K562 (cell line): ENCODE data around the gene PLEKHO1. TPM values are rescaled to one million over a fixed set of nuclear protein-coding genes. Genes with fewer than 3 reads are reported as not detected.

Source experiments
- ATAC-seq: fragments of 200-7000 bp; cut with Tn5 transposase; 3 replicates; pipeline ENCODE4 v1.9.1; 2020; ENCODE audit warnings: moderate library complexity
- BruUV-seq: library from RNA; stranded (reverse); fragments of 400-500 nt; replicated peaks from 2 replicates; lab custom pipeline; 2021; lab: Mats Ljungman, UMichigan
- CTCF ChIA-PET: fragments of 300-600 bp; formaldehyde crosslinking; extraction: SDS; loops from one replicate; lab custom pipeline; 2021; ENCODE audit warnings: low intra/inter-chr PET ratio; lab: Yijun Ruan, JAX
- POLR2A ChIA-PET: fragments of 300-600, 350-650 bp; sonication (Branson Sonifier 250); formaldehyde crosslinking; extraction: SDS; loops from one replicate; lab custom pipeline; 2021; ENCODE audit warnings: antibody characterized with exemption, inconsistent platforms; lab: Yijun Ruan, JAX
- DNase-seq, 4 experiments: peaks; one replicate each; pipeline versions ENCODE4 v3.0.0 to v3.0.0-alpha.2; 2011 to 2018; ENCODE audit warnings: low spot score in 3 of 4, mixed read lengths in 3 of 4; ENCODE audit errors: extremely low read depth in 1 of 4
- FAIRE-seq: peaks from 2 replicates; lab custom pipeline; 2011; peaks lifted over from hg19 to GRCh38; lab: Jason Lieb, UNC
- H2AFZ ChIP-seq: 2 replicates; pipeline ENCODE4 v1.6.0; 2011; ENCODE audit warnings: low read depth, low read length, control low read depth, inconsistent platforms
- H3K27ac ChIP-seq: fragments of 200-600 bp; 3 replicates; pipeline ENCODE4 v1.8.0; 2011; ENCODE audit warnings: low read depth, mild to moderate bottlenecking, control low read depth, inconsistent platforms, low read length, moderate library complexity, mixed read lengths; ENCODE audit errors: extremely low read depth
- H3K27me3 ChIP-seq, 2 experiments: fragments of 300-600 bp in 1 of 2; 2 replicates in 1 of 2; 3 replicates in 1 of 2; pipeline versions ENCODE4 v1.6.0 to v1.8.0; 2011; ENCODE audit warnings: inconsistent platforms in 2 of 2, low read length in 2 of 2, mild to moderate bottlenecking in 1 of 2, mixed read lengths in 1 of 2, moderate library complexity in 1 of 2; ENCODE audit not compliant: control insufficient read depth in 2 of 2, insufficient read depth in 2 of 2
- H3K36me3 ChIP-seq: fragments of 300-600 bp; 3 replicates; pipeline ENCODE4 v1.8.0; 2011; ENCODE audit warnings: mild to moderate bottlenecking, low read length, inconsistent platforms; ENCODE audit not compliant: control insufficient read depth, insufficient read depth
- H3K4me1 ChIP-seq, 2 experiments: fragments of 200-600 bp in 1 of 2; replicated peaks in 1 of 2; 2 replicates in 1 of 2; 3 replicates in 1 of 2; pipeline versions ENCODE4 v1.5.1 to v1.8.0; 2011; ENCODE audit warnings: inconsistent platforms in 2 of 2, low read length in 2 of 2, mild to moderate bottlenecking in 1 of 2, mixed read lengths in 1 of 2, moderate library complexity in 1 of 2; ENCODE audit not compliant: control insufficient read depth in 2 of 2, insufficient read depth in 2 of 2
- H3K4me2 ChIP-seq: 2 replicates; pipeline ENCODE4 v1.6.1; 2011; ENCODE audit warnings: low read length, control low read depth, inconsistent platforms, mixed read lengths; ENCODE audit not compliant: insufficient read depth
- H3K4me3 ChIP-seq: fragments of 200-600 bp; sonication (generic), shearing (Covaris generic); 2 replicates; pipeline ENCODE4 v1.5.1; 2016; ENCODE audit warnings: control low read depth, inconsistent platforms
- H3K79me2 ChIP-seq: fragments of 200-600 bp; 3 replicates; pipeline ENCODE4 v1.8.0; 2011; ENCODE audit warnings: low read length, inconsistent platforms; ENCODE audit not compliant: control insufficient read depth, insufficient read depth
- H3K9ac ChIP-seq, 2 experiments: 2 replicates each; pipeline versions ENCODE4 v1.6.0 to v1.6.1; 2011; ENCODE audit warnings: low read depth in 2 of 2, low read length in 2 of 2, control low read depth in 1 of 2, inconsistent platforms in 1 of 2, mild to moderate bottlenecking in 1 of 2, mixed read lengths in 1 of 2; ENCODE audit not compliant: insufficient read depth in 1 of 2
- H3K9me1 ChIP-seq: one replicate; pipeline ENCODE4 v1.6.0; 2011; ENCODE audit warnings: inconsistent platforms, mild to moderate bottlenecking, low read length, moderate library complexity; ENCODE audit not compliant: control insufficient read depth, insufficient read depth
- H3K9me3 ChIP-seq: replicated peaks from 2 replicates; pipeline ENCODE4 v1.5.1; 2011; ENCODE audit warnings: low read depth, low read length, inconsistent platforms; ENCODE audit not compliant: control insufficient read depth, insufficient read depth
- H4K20me1 ChIP-seq: replicated peaks from 2 replicates; pipeline ENCODE4 v1.6.1; 2011; ENCODE audit warnings: low read length, inconsistent platforms, mixed read lengths; ENCODE audit not compliant: control insufficient read depth, insufficient read depth
- GABPB1 ChIP-seq: sonication (generic); formaldehyde crosslinking; IDR thresholded peaks from 2 replicates; pipeline ENCODE4 v1.8.0; 2022; ENCODE audit warnings: mild to moderate bottlenecking, missing genetic modification reagents
- GATAD2B ChIP-seq: fragments of 450-650 bp; IDR thresholded peaks from 2 replicates; pipeline ENCODE4 v1.6.1; 2017; ENCODE audit warnings: mild to moderate bottlenecking, borderline replicate concordance
- GTF2A2 ChIP-seq: IDR thresholded peaks from 2 replicates; pipeline ENCODE4 v1.6.1; 2016; ENCODE audit warnings: mild to moderate bottlenecking, missing genetic modification characterization, missing compliant biosample characterization
- LCOR ChIP-seq: sonication (generic); formaldehyde crosslinking; IDR thresholded peaks from 2 replicates; pipeline ENCODE4 v1.8.0; 2022; ENCODE audit warnings: mild to moderate bottlenecking, missing genetic modification reagents
- MBD2 ChIP-seq: sonication (generic); IDR thresholded peaks from 2 replicates; pipeline ENCODE4 v1.6.1; 2016; ENCODE audit warnings: low read depth, borderline replicate concordance
- NRF1 ChIP-seq, 2 experiments: fragments of 450-650 bp; IDR thresholded peaks in 1 of 2; conservative IDR thresholded peaks in 1 of 2; 2 replicates each; pipeline ENCODE4 v1.6.1; 2014; ENCODE audit warnings: mild to moderate bottlenecking in 2 of 2
- SIRT6 ChIP-seq: IDR thresholded peaks from one replicate; pipeline ENCODE4 v1.6.1; 2012; ENCODE audit warnings: low read depth, mild to moderate bottlenecking, control low read depth, inconsistent platforms, low read length, moderate library complexity
- SMAD2 ChIP-seq: fragments of 150-350 bp; IDR thresholded peaks from 2 replicates; pipeline ENCODE4 v1.6.1; 2014; ENCODE audit warnings: low read depth, mild to moderate bottlenecking, low read length
- SRSF7 ChIP-seq: fragments of 200-400 bp; formaldehyde crosslinking; optimal IDR thresholded peaks from 2 replicates; pipeline ENCODE3; 2017; ENCODE audit warnings: mild to moderate bottlenecking, low read depth, low read length
- STAT6 ChIP-seq: sonication (generic); formaldehyde crosslinking; IDR thresholded peaks from 2 replicates; pipeline ENCODE4 v1.8.1; 2023; ENCODE audit warnings: mild to moderate bottlenecking, missing genetic modification reagents
- WHSC1 ChIP-seq: IDR thresholded peaks from one replicate; pipeline ENCODE4 v1.6.1; 2012; ENCODE audit warnings: low read length, control low read depth, inconsistent platforms
- ZNF165 ChIP-seq: fragments of 250-450 bp; sonication (Bioruptor Pico); IDR thresholded peaks from 2 replicates; pipeline ENCODE4 v1.4.0; 2020; ENCODE audit warnings: borderline replicate concordance
- ZNF347 ChIP-seq: fragments of 450-650 bp; formaldehyde crosslinking; IDR thresholded peaks from 2 replicates; pipeline ENCODE4 v1.4.0; 2020; ENCODE audit warnings: low read depth, mild to moderate bottlenecking, moderate library complexity
- ZNF586 ChIP-seq: fragments of 450-650 bp; formaldehyde crosslinking; conservative IDR thresholded peaks from 2 replicates; pipeline ENCODE4 v1.4.0; 2020; ENCODE audit warnings: mild to moderate bottlenecking, moderate library complexity
- ZNF778 ChIP-seq: fragments of 450-650 bp; formaldehyde crosslinking; IDR thresholded peaks from 2 replicates; pipeline ENCODE4 v1.4.0; 2020; ENCODE audit warnings: mild to moderate bottlenecking, moderate library complexity
- WGBS: fragments of 100-300 bp; shearing (Covaris generic); methylation state at CpG from one replicate; pipeline ENCODE4 v1.1.6; 2016; ENCODE audit warnings: low coverage, mixed read lengths; ENCODE audit not compliant: insufficient coverage; ENCODE audit errors: missing lambda C conversion rate; 5-methylcytosine and 5-hydroxymethylcytosine counted together
- in situ Hi-C: fragments of 300-500 bp; cut with MboI; formaldehyde crosslinking; loops from 4 replicates; pipeline ENCODE4 v1.15.0; 2018; ENCODE audit warnings: inconsistent platforms, mixed read lengths
- intact Hi-C: fragments of 100-400 bp; cut with micrococcal nuclease; formaldehyde crosslinking; loops from 2 replicates; pipeline ENCODE4 v1.14.2; 2022
- polyA plus RNA-seq, 8 experiments: library from polyadenylated mRNA; depleted of rRNA in 4 of 8; stranded (reverse) in 5 of 8; unstranded in 3 of 8; fragments of >200 nt; fragmentation: Nextera tagmentation in 2 of 8; fragmentation: Illumina TruSeq in 1 of 8; extraction: Ambion mirVana in 2 of 8; extraction: Trizol in 1 of 8; gene quantifications; 2 replicates each; pipeline versions ENCODE4 v1.2.1 to v1.2.3, GENCODE V29; 2011 to 2014; ENCODE audit warnings: inconsistent platforms in 1 of 8, missing spikeins in 1 of 8
- total RNA-seq, 7 experiments: library from RNA; depleted of rRNA in 6 of 7; stranded (reverse); fragments of >200 nt in 6 of 7; fragmentation: Illumina TruSeq in 2 of 7; extraction: Trizol in 2 of 7; gene quantifications; 2 replicates each; pipeline versions ENCODE4 v1.2.1 to v1.2.3, GENCODE V29; 2011 to 2021; ENCODE audit warnings: low replicate concordance in 1 of 7

PLEKHO1 gene
- total and polyA plus RNA-seq, 9 of the 15 experiments (the other 6 are each of a cell fraction or from before 2014, with no cell fraction given) = 0.39 to 16.2 (median 9.6) TPM

GRCh38 chr1:150138044-150138443, 11.7 kb upstream of the PLEKHO1 start:
- H4K20me1 ChIP-seq = no peaks in the 10 kb centered on the region
- FAIRE-seq (no peak), ATAC-seq (no peak), DNase-seq (no peak)
- H3K4me2 ChIP-seq = no peak overlapping the region
- no peaks in the 10 kb centered on the region for H3K36me3 ChIP-seq
- in situ Hi-C loops = no loop called here
- intact Hi-C loops = no loop called here
- no TSS peak for BruUV-seq
- no peaks in the 10 kb centered on the region for H3K27me3 ChIP-seq
- WGBS = 21% methylated on average over 5 of the region's 5 CpGs
- no peak overlapping the region for H3K4me3 ChIP-seq
- H2AFZ ChIP-seq = no peak overlapping the region
- no peaks in the 10 kb centered on the region; a peak in 1 of 5 replicates for H3K4me1 ChIP-seq
- no peak for TF ChIP-seq ZNF778
- peak; percentile 53 to 63; a peak in 3 of 4 replicates for TF ChIP-seq NRF1 (conservative IDR thresholded peaks at IDR 0.05 in 1 of 2, IDR thresholded peaks at IDR 0.05 in 1 of 2)
- H3K79me2 ChIP-seq = no peaks in the 10 kb centered on the region
- no peaks in the 10 kb centered on the region for H3K9me1 ChIP-seq
- no peaks in the 10 kb centered on the region for H3K9me3 ChIP-seq
- CTCF ChIA-PET = interaction anchor here (0.6 kb wide), 1 partner anchor 189 kb away, joined by 3 read pairs; no protein-coding TSS in a partner anchor
- no peak overlapping the region for H3K9ac ChIP-seq
- no peak overlapping the region for H3K27ac ChIP-seq
- POLR2A ChIA-PET = interaction anchor here (0.5 to 2.5 kb wide), 4 partner anchors 9 to 351 kb away, joined by 4 to 11 read pairs (median 5); no protein-coding TSS in a partner anchor

- Histone ChIP-seq H3K9me1 (no peaks in the 10 kb centered on the region), H3K27me3 (no peaks in the 10 kb centered on the region), H3K4me3 (no peak overlapping the region), H2AFZ (no peak overlapping the region), H3K9ac (no peak overlapping the region), H3K36me3 (no peaks in the 10 kb centered on the region), H3K4me1 (peaks cover 0 to 10% of the 10 kb centered on the region in 2 experiments; a peak in 3 of 5 replicates), H3K79me2 (no peaks in the 10 kb centered on the region), H3K4me2 (no peak overlapping the region), H3K9me3 (no peaks in the 10 kb centered on the region), H3K27ac (no peak overlapping the region), H4K20me1 (no peaks in the 10 kb centered on the region)
- BruUV-seq = no TSS peak
- FAIRE-seq (no peak), ATAC-seq (no peak), DNase-seq (no peak)
- intact Hi-C loops (no loop called here), in situ Hi-C loops (no loop called here)
- POLR2A ChIA-PET = interaction anchor here (0.6 to 1.2 kb wide), 2 partner anchors 11 to 13 kb away, joined by 3 to 4 read pairs; no protein-coding TSS in a partner anchor
- CTCF ChIA-PET = no interaction called here
- TF ChIP-seq GTF2A2 (tag) = no peak
- no peak for TF ChIP-seq GABPB1 (CRISPR knock-in tag)
- TF ChIP-seq SMAD2 = no peak
- TF ChIP-seq ZNF165 (CRISPR knock-in tag) = no peak
- TF ChIP-seq STAT6 (CRISPR knock-in tag) = no peak
- no peak for TF ChIP-seq GATAD2B
- TF ChIP-seq SIRT6 = no peak
- TF ChIP-seq ZNF586 (CRISPR knock-in tag) = no peak
- TF ChIP-seq WHSC1 = no peak
- TF ChIP-seq SRSF7 = no peak
- TF ChIP-seq LCOR = no peak
- no peak for TF ChIP-seq MBD2
- no peak for TF ChIP-seq ZNF347
Measured at GRCh38 chr1:150141452-150141851, 8.3 kb upstream of the PLEKHO1 start.
